GM12865 (cell line): ENCODE results near the gene NTN1.

Source experiments
- DNase-seq: peaks from one replicate; pipeline ENCODE4 v3.0.0; 2010; ENCODE audit warnings: low read depth
- H3K4me3 ChIP-seq: 2 replicates; pipeline ENCODE4 v1.5.1; 2011; ENCODE audit warnings: mild to moderate bottlenecking, low read depth, low read length, control low read depth
- CTCF ChIP-seq: IDR thresholded peaks from 2 replicates; pipeline ENCODE4 v1.5.1; 2011; ENCODE audit warnings: low read length, control low read depth, low read depth, inconsistent platforms; ENCODE audit not compliant: insufficient read depth; ENCODE audit errors: missing control alignments

The NTN1 gene

GRCh38 chr17:9020096-9020823 lies 1.1 kb upstream of the NTN1 start:
- H3K4me3 ChIP-seq: peak overlapping the region; percentile 81
- no peak for TF ChIP-seq CTCF
- DNase-seq: no peak

- no peak for DNase-seq
- peak overlapping the region; percentile 81 for H3K4me3 ChIP-seq
- TF ChIP-seq CTCF: no peak
Measured at GRCh38 chr17:9020824-9021157, 519 bp upstream of the NTN1 start.

- peak; percentile 23 for DNase-seq
- TF ChIP-seq CTCF: no peak
Measured at GRCh38 chr17:9021992-9022572, 772 bp downstream of the NTN1 start.

GRCh38 chr17:9022573-9023391 lies 1.5 kb downstream of the NTN1 start:
- H3K4me3 ChIP-seq: peak overlapping the region; percentile 81
- no peak for DNase-seq
- TF ChIP-seq CTCF: no peak

More at GRCh38 chr17:9021992-9022572, 772 bp downstream of the NTN1 start:
- peak overlapping the region; percentile 81 for H3K4me3 ChIP-seq

- no peak for TF ChIP-seq CTCF
- no peak overlapping the region for H3K4me3 ChIP-seq
- DNase-seq: no peak
Measured at GRCh38 chr17:9023392-9024218, 2.3 kb downstream of the NTN1 start.

- no peak for DNase-seq
- no peak for TF ChIP-seq CTCF
- H3K4me3 ChIP-seq: no peak overlapping the region
Measured at GRCh38 chr17:9024497-9024896, 3.2 kb downstream of the NTN1 start.
